NB4 (cell line): Measurements from ENCODE around the gene CLEC3B.

ENCODE experiments used
- CTCF ChIP-seq: IDR thresholded peaks from one replicate; pipeline ENCODE4 v1.5.1; 2012; ENCODE audit warnings: low read depth, low read length
- MAX ChIP-seq: IDR thresholded peaks from 2 replicates; pipeline ENCODE4 v1.6.1; 2011; ENCODE audit warnings: low read depth, low read length

GRCh38 chr3:45035441-45036301, 9.6 kb downstream of the CLEC3B start:
- TF ChIP-seq CTCF, result no peak
- TF ChIP-seq MAX, result no peak
